HUES6 (cell line): ENCODE data around the gene LLGL2.

Source experiments
- H3K27ac ChIP-seq: 2 replicates; pipeline ENCODE4 v1.7.0; 2013; ENCODE audit warnings: low read depth, mild to moderate bottlenecking, low read length, inconsistent platforms
- H3K27me3 ChIP-seq: 2 replicates; pipeline ENCODE4 v1.6.1; 2013; ENCODE audit warnings: low read length; ENCODE audit not compliant: control insufficient read depth, insufficient read depth
- H3K36me3 ChIP-seq: 2 replicates; pipeline ENCODE4 v1.6.1; 2013; ENCODE audit warnings: low read length; ENCODE audit not compliant: control insufficient read depth, insufficient read depth
- H3K4me1 ChIP-seq: 2 replicates; pipeline ENCODE4 v1.6.1; 2013; ENCODE audit warnings: low read length; ENCODE audit not compliant: control insufficient read depth, insufficient read depth
- H3K4me3 ChIP-seq: 2 replicates; pipeline ENCODE4 v1.5.1; 2013; ENCODE audit warnings: low read depth, low read length
- H3K9ac ChIP-seq: one replicate; pipeline ENCODE4 v1.6.1; 2013; ENCODE audit warnings: mild to moderate bottlenecking, low read length
- H3K9me3 ChIP-seq: 2 replicates; pipeline ENCODE4 v1.6.1; 2013; ENCODE audit warnings: low read depth, low read length; ENCODE audit not compliant: control insufficient read depth, insufficient read depth

LLGL2 gene

GRCh38 chr17:75624021-75624420 is 98.5 kb downstream of the LLGL2 start:
- Histone ChIP-seq H3K36me3 (peaks cover 22% of the 10 kb centered on the region), H3K9me3 (no peaks in the 10 kb centered on the region), H3K9ac (no peak overlapping the region), H3K27me3 (no peaks in the 10 kb centered on the region), H3K27ac (no peak overlapping the region), H3K4me1 (no peaks in the 10 kb centered on the region), H3K4me3 (no peak overlapping the region)
